ENCODE measurements around the gene PRKCA.
"Not testable (repeated sequence)": the region's sequence is repeated elsewhere in the genome, so short reads cannot be mapped to it uniquely, and the experiment has no call there.

The PRKCA gene

DNA sequence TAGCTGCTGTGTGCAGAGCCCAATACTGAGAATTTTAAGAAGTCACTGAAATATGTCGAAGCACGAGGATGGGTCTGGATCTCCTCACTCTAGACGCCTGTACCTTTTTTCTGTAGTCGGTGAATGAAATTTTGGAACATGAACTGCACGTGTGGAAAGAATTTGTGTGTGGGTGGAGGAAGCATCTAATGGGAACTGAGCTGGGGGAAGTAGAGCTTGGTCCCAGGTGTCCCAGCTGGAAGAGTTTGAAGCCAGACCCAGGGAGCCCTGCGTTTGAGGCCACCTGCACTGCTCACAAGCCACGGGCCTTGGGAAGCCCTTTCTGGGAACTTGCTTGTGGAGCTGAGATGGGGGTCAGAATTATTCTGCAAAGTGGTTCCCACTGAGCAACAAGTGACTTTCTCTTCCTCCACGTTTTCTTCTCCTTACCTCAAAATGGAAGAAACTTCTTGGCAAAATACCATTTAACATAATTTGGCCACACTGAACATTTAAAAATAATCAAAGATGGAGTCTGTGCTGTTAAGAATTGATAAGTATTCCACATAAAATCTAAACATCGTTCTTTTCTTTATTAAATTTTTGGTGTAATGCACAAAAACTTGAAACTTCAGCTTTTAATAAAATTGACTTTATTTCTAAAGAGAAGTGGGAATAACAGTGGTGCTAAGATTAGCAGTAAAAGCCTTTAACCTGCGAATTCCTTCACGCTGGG, 163.8 kb downstream of the PRKCA start:
- no peak for DNase-seq (ENCODE audit: low read depth)

DNA sequence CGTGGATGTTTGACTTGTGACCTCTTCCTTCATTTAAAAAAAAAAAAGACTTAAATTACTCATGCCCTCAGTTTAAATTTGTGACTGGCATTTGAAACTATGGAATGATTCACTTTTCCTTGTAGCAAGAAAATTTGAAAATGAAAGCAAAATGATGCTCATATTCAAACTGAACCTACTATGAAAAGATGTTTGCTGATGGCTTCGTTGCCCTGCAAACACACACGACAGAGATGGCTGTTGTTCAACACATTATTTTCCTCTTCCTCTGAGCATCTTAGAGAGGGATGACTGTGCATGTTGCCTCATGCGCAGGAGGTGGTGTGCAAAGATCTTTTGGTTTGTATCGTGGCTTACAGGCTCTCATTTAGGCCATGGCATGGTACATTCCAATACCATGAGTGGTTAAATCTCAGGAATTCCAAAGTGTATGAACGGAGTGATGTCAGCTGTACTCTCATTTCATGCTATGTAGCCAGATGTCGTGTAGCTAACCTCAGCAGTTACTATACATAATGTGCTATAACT, 164.5 kb downstream of the PRKCA start:
- peak; percentile 99 for DNase-seq (ENCODE audit: low read depth)

DNA sequence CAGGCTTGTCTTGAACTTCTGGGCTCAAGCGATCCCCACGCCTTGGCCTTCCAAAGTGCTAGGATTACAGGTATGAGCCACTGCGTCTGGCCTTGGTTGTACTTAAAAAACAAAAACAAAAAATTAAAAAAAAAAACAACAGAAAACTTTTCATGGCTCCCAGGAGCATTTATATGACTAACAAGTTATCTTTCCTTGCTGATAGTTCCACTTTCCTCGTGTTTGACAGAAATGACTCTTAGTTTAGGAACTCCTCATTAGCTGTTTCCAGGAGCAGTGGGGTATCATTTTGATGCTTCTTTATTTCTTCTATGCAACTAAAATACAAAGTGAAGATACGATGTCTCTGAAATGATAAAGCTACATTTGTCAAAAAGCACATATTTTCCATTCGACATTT, 165.4 kb downstream of the PRKCA start:
- DNase-seq (ENCODE audit: low read depth) = no peak

DNA sequence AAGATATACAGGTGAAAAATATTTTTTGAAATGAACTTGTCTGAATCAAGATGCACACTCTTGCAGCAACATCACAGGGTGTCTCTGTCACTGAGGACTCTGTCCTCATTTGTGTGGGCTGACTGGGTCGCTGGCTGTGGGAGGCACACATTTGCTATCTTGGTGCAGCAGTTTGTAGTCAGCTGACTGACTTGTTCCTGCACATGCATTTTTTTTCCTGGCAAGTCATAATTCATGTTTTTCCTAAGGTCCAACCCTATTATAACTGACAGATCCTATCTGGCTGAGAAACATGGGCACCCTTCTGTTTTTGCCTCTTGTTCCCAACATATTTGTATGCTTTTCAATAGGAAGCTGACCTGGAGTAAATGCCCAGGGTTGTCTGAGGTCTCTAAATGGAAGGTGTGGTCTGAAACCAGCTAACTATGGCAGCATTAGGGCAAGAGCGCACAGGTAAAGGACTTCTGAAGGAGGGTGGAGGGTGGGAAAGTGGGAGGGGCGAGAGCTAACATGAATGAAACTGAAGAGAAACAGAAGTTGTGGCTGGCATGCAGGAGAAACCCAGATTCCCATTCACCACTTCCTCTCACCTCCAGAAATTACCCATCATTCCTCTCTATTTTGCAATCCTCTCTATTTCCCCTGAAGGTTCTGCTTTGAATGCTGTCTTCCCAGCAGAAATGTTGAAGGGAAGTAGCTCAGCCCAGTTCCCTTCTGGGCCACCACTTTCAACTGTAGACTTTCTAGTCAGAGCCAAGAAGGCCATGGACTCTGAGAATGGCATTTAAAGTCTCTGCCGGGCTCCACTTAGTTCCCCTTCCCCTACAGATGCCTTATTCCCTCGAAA, 166.1 kb downstream of the PRKCA start:
- DNase-seq (ENCODE audit: low read depth) = no peak

DNA sequence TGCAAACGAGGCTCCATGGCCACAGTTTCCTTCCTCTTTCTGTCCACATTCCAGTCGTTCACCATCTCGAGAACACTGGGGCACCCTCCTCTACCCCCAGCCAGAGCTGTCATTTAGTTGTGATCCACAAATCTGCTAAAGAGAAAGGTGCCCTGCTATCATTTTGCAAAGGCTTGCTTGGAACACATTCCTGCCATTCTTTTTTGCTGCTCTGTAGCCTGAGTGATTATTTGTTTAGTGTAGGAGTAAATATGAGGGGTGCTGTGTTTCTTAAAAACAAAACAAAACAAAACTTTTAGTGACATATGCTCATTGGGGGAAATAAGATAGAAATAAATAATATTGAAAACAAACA, 166.7 kb downstream of the PRKCA start:
- no peak for DNase-seq (ENCODE audit: low read depth)

DNA sequence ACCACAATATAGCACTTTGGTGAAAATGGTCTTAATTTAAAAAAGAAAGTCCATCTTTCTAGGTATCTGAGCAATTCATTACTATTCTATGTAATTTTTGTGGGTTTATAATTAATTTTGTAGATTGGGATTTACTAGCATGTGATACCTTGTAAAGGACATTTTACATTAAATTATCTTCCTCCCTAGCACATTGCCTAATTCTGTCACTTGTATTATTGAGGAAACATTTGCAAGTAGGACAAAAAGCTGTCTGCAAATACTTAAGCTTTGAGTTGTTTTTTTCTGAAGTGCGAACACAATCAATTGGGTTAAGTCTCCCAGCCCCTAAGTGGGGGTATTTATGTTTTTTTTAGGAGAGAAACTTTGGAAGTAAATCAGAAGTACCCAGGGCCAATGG, 167.0 kb downstream of the PRKCA start:
- no peak for DNase-seq (ENCODE audit: low read depth)

DNA sequence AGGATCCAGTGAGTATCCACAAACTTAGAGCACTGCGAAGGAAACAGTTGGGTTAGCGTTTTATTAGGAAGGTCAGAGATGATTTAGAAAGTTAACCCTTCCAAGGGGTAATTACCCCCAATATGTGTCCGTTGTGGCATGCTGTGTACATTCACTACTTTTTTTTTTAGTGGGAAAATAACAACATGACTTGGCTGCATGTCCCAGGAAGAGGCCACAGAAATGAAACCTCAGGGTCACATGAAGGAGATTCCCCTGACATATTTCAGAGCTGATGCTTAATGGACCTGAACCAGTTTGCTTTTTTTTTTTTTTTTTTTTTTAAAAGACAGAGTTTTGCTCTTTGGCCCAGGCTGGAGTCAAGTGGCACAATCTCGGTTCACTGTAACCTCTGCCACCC, 167.5 kb downstream of the PRKCA start:
- DNase-seq (ENCODE audit: low read depth) = no peak

DNA sequence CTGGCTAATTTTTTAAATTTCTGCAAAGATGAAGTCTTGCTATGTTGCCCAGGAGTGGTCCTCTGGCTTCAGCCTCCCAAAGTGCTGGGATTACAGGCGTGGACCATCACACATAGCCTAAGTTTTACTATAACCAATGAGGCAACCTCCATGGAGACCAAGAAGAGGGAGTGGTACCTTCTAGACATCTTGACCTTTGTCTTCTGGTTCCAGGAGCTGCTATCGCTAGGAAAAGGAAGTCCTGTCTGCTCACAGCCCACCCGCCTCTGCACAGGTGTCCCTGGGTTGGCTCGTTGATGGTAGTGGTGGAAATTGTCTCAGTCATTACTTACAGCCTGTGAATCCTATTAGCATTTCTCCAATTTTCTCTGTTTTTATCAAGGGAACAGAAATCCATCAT, 169.7 kb downstream of the PRKCA start:
- DNase-seq (ENCODE audit: low read depth) = no peak

DNA sequence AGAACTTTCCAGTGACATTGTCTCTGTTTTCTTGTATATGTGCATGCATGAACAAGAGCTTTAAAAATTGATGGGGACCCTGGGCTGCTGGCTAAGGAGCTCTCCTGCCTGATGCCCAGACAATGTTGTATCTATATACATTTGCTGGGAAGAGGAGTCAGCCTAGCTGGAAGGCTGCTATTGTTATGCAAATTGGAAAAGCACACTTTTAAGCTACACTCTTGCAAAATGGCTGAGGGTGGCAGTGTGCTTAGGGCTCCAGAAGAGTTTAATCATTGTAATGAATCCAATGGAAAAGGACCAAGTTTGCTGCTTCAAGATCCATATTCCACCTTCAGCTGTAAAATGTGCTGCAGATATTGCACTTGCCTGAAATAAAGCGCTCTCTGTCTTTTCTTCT, 171.8 kb downstream of the PRKCA start:
- DNase-seq (ENCODE audit: low read depth) = no peak

DNA sequence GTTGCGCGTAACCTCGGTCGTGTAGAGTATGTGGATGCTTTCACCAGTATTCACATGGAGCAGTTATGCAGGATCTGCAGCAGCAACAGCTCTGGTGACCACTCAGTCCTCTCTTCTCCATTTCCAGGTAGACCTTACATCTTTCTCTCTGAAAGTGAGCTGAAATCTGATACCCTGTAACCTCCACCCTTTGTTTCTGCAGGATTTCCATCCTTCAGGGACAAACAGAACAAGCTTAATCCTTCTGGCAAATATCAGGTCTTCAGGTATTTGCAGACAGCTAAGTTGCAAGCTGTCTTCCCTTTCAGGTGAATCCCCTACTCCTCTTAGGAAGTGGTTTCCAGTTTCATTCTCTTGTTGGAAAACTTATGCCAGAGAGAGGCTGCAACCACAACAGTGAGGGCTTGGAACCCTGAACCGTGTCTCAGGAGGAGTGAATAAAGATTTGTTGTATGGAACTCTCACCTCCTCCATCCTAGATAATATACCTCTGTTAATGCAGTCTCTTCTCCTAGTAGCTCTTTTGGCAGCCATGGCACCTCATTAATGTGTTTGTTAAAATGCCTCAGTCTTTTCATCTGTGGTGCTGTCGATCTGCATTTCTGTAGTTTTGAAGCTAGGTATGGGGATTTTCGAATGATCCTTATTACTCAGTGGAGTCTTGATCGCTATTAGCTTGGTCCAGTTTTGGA, 172.5 kb downstream of the PRKCA start:
- no peak for DNase-seq (ENCODE audit: low read depth)

DNA sequence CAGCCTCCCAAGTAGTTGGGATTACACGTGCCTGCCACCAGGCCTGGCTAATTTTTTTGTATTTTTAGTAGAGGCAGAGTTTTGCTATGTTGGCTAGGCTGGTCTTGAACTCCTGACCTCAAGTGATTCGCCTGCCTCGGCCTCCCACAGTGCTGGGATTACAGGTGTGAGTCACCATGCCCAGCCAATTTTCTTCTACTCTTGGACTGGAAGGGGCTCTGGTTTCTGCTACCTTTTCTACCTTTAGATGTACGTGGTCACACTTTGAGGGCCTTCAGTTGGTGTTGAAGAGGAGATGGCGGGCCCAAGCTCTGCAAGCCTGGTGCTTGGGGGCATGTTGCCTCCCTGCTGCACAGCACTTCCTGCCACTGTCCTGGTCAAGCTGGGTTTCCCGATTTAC, 173.6 kb downstream of the PRKCA start:
- no peak for DNase-seq (ENCODE audit: low read depth)

DNA sequence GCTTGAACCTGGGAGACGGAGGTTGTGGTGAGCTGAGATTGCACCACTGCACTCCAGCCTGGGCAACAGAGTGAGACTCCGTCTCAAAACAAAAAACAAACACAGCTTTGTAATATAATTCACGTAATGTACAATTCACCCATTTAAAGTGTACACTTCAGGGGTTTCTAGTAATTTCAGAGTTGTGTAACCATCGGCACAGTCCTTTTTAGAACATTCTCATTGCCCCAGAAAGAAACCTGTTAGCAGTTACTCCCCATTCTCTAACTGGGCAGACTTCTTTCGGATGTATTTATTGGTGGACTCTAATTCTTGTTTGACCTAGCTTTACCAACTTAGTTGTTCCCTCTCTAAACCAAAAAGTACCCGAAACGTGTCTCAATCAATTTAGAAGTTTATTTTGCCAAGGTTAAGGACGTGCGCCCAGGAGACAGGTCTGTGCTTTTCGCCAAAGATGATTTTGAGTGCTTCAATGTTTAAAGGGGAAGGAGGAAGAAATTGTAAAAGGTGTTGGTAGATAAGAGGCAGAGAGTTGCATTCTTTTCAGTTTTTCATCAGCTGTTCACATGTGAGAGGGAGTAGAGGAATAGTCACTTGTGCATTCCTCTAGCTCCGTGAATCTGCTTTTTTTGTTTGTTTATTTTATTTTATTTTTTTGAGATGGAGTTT, 175.3 kb downstream of the PRKCA start:
- DNase-seq (ENCODE audit: low read depth) = no peak

DNA sequence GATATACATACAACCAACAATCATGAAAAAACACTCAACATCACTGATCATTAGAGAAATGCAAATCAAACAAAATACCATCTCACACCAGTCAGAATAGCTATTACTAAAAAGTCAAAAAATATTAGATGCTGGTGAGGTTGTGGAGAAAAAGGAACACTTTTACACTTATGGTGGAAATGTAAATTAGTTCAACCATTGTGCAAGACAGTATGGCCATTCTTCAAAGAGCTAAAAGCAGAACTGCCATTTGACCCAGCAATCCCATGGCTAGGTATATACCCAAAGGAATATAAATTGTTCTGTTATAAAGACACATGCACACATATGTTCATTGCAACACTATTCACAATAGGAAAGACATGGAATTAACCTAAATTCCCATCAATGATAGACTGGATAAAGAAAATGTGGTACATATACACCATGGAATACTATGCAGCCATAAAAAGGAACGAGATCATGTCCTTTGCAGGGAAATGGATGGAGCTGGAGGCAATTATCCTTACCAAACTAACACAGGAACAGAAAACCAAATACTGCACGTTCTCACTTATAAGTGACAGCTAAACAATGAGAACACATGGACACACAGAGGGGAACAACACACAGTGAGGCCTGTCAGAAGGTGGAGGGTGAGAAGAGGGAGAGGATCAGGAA, 176.9 kb downstream of the PRKCA start:
- DNase-seq (ENCODE audit: low read depth) = not testable (repeated sequence)

DNA sequence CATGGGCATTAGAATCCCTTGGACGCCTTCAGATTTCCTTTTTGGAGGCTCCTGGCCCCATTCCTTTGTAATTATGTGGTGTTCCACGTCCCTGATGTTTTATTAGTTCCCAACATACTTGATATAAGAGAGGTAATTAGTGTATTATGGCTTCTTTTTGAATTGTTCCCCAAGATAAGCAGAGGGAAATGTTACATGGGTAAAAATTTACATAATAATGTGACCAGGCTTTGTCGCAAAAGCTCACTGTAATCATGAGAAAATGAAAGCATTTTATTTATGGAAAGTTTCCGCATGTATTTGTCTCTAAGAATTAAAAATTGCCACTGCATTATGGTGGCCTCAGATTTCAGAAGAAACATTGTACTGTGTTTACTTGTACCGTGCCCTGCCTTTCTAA, 177.8 kb downstream of the PRKCA start:
- DNase-seq (ENCODE audit: low read depth) = no peak

DNA sequence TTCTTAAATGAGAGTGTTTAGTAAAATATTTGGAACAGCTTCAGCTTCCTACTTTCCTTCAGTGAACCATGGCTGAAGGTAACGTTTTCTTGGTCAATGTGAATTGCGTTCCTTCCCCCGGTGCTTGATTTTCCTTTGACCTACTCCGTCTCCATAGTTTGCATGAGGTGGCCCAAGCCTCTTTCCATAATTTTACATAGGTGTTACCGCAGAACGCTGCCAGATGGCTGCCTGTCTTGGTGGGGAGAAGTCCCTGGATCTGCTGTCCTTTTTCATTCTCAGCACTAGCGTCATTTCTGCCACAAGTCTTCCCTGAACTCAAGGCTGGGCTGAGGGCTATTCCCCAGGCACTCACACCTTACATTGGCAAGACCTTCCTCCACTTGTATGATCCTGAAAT, 178.4 kb downstream of the PRKCA start:
- DNase-seq (ENCODE audit: low read depth) = no peak

DNA sequence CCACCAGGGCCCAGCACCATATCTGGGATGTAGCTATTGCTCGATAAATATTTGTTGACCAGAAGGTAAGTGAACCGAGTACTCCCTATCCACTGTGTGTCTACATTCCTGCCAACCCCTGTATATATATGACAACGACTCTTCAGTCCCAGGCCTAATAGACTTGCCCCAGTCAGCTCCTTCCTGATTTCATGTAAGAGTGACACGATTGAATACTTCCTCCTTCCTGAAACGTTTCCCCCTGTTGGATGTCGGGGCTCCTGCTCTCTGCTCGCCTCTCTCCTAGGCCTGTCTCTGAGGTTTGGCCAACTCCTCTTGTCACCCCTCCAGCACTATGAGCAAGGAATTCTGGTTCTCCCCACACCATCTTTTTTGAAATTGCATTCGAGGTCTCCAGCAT, 178.9 kb downstream of the PRKCA start:
- DNase-seq (ENCODE audit: low read depth) = no peak

DNA sequence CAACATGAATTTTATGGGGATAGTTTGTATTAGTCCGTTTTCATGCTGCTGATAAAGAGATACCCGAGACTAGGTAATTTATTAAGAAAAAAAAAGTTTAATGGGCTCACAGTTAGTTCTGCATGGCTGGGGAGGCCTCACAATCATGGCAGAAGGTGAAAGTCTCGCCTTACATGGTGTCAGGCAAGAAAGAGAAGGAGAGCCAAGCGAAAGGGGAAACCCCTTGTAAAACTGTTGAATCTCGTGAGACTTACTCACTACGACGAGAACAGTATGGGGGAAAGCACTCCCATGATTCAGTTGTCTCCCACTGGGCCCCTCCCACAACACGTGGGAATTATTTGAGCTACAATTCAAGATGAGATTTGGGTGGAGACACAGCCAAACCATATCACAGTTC, 181.5 kb downstream of the PRKCA start:
- DNase-seq (ENCODE audit: low read depth) = no peak

DNA sequence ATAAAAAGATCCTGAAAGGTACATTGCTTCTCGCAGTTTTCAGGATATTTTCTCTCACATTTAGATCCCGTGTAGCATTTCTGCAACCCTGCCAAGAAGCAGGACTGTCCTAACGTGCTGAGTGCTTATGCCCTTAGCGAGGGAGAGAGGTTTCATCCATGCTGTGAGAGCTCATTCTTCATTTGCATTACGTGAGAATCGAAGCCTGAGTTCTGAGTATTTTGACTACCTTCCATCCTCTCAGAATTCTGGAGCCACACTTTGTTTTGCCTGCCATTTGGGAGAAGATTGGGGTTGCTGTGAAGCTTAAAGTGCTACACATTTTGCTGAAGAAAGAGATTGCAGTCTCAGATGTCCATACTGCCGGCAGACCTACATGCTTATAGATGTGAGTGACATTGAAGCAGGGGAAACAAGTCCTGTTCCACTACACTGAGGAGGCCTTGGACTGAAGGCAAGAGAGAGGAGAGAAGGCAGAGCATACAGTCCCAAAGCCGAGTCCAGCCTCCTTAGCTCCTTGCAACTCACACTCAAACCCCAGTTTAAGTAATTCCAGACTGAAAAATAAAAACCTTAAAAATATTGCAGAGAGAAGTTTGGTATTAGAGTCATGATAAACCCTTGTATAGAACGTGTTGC, 183.0 kb downstream of the PRKCA start:
- DNase-seq (ENCODE audit: low read depth) = no peak

DNA sequence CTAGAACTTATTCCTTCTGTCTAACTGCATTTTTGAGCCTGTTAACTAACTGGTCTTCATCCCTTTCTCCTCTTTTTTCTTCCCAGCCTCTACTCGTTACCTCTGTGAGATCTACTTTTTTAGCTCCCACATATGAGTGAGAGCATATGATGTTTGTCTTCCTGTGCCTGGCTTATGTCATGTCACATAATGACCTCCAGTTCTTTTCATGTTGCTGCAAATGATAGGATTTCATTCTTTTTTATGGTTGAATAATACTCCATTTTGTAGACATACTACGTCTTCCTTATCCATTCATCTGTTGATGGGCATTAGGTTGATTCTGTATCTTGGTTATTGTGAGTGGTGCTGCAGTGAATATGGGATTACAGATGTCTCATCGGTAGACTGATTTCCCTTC, 184.7 kb downstream of the PRKCA start:
- no peak for DNase-seq (ENCODE audit: low read depth)

DNA sequence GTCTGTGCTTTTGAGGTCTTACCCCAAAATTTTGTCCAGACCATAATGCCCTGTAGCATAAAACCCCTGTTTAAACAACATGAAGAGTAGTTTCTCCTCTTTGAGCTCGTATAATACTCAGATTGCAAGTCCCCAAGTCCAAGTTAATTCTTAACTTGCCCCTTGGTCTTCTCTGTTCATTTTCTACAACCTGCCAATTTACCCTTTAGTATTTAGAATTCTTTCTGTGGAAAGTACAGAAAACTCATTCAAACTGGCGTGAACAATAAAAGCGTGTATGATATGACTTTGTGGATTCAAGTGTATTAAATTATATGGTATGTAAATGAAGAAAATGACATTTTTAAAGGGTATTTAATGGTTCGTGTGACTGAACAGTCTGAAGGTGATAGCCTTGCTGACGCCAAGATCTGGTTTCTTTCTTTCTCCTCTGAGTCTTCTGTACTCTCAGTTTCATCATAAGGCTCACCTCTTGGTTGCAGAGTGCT, 185.6 kb downstream of the PRKCA start:
- DNase-seq (ENCODE audit: low read depth) = no peak

DNA sequence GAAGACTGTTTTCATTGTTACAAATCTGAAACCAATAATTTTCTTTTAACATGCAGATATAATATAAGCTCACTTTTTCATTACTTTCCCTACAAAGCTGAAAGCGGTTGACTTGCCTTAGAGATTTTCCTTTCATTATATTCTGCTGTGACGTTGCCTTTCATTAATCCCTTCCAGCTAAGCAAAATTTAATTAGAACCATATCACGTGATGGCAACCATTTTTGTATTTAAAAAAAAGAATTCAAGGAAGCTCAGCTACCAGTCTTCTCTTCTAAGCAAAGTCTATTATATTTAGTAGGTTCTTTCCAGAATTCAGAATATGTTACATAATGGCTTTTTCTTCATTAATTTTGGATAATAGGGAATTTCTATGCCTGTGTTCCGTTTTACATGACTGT, 186.5 kb downstream of the PRKCA start:
- no peak for DNase-seq (ENCODE audit: low read depth)
